AG09309 (cell line): ENCODE measurements around the gene PITPNM3.

Experiments
- DNase-seq: peaks from one replicate; pipeline ENCODE4 v3.0.0-alpha.2; 2010; ENCODE audit warnings: low read depth
- H3K4me3 ChIP-seq: 2 replicates; pipeline ENCODE4 v1.5.1; 2011; ENCODE audit warnings: mild to moderate bottlenecking, low read depth, low read length, moderate library complexity; ENCODE audit not compliant: control insufficient read depth
- CTCF ChIP-seq: IDR thresholded peaks from 2 replicates; pipeline ENCODE4 v1.5.1; 2011; ENCODE audit warnings: mild to moderate bottlenecking, low read depth, low read length, inconsistent platforms; ENCODE audit not compliant: insufficient read depth, control insufficient read depth; ENCODE audit errors: missing control alignments

The PITPNM3 gene

GRCh38 chr17:6506679-6507231 is 49.6 kb downstream of the PITPNM3 start:
- no peak for DNase-seq
- H3K4me3 ChIP-seq = no peak overlapping the region
- no peak for TF ChIP-seq CTCF

- no peak for DNase-seq
- no peak overlapping the region for H3K4me3 ChIP-seq
- TF ChIP-seq CTCF = no peak
Observed at GRCh38 chr17:6505425-6506142, 50.8 kb downstream of the PITPNM3 start.

GRCh38 chr17:6503641-6504195 is 52.6 kb downstream of the PITPNM3 start:
- no peak overlapping the region for H3K4me3 ChIP-seq
- no peak for TF ChIP-seq CTCF
- no peak for DNase-seq

GRCh38 chr17:6502871-6503509 is 53.4 kb downstream of the PITPNM3 start:
- no peak for DNase-seq
- TF ChIP-seq CTCF = no peak
- H3K4me3 ChIP-seq = no peak overlapping the region

GRCh38 chr17:6502142-6502541 is 54.2 kb downstream of the PITPNM3 start:
- no peak for DNase-seq
- no peak overlapping the region for H3K4me3 ChIP-seq
- TF ChIP-seq CTCF = no peak

- no peak overlapping the region for H3K4me3 ChIP-seq
- no peak for TF ChIP-seq CTCF
- no peak for DNase-seq
Observed at GRCh38 chr17:6501359-6501758, 55.0 kb downstream of the PITPNM3 start.
